ENCODE measurements around the gene PELO. TPM values are rescaled to one million over a fixed set of nuclear protein-coding genes. Genes with fewer than 3 reads are reported as not detected.

Gene PELO
- total RNA-seq, 4 donors from 2014 or later = 20.0 to 37.0 (median 23.3) TPM

- TF ChIP-seq POLR2A (IDR thresholded peaks at IDR 0.05) = no peak
- no peak for TF ChIP-seq CTCF (IDR thresholded peaks at IDR 0.05)
- Histone ChIP-seq H3K4me1 (no peaks in the 10 kb centered on the region), H3K27me3 (no peaks in the 10 kb centered on the region), H3K27ac (no peak overlapping the region), H3K4me3 (replicated peaks in 1 of 3) (no peak overlapping the region), H3K36me3 (no peaks in the 10 kb centered on the region), H3K9me3 (no peaks in the 10 kb centered on the region)
- no peak for DNase-seq
- intact Hi-C loops (cut with DNase I) = no loop called here
Measured at GRCh38 chr5:52749666-52750065, 38.0 kb upstream of the PELO start.

GRCh38 chr5:52751137-52751536, 36.6 kb upstream of the PELO start:
- intact Hi-C loops (cut with DNase I) = no loop called here
- Histone ChIP-seq H3K9me3 (no peaks in the 10 kb centered on the region), H3K36me3 (no peaks in the 10 kb centered on the region), H3K27me3 (no peaks in the 10 kb centered on the region), H3K4me1 (no peaks in the 10 kb centered on the region), H3K4me3 (replicated peaks in 1 of 3) (no peak overlapping the region), H3K27ac (no peak overlapping the region)
- 81 to 100% methylated on average over 1 of the region's 1 CpG for WGBS, 2 donors
- TF ChIP-seq CTCF (IDR thresholded peaks at IDR 0.05) (no peak), POLR2A (IDR thresholded peaks at IDR 0.05) (no peak)
- no peak for DNase-seq

GRCh38 chr5:52754051-52754450, 33.7 kb upstream of the PELO start:
- Histone ChIP-seq H3K4me1 (no peaks in the 10 kb centered on the region), H3K9me3 (no peaks in the 10 kb centered on the region), H3K36me3 (no peaks in the 10 kb centered on the region), H3K27me3 (no peaks in the 10 kb centered on the region), H3K27ac (no peak overlapping the region), H3K4me3 (replicated peaks in 1 of 3) (no peak overlapping the region)
- intact Hi-C loops (cut with DNase I) = no loop called here
- no peak for DNase-seq
- TF ChIP-seq CTCF (IDR thresholded peaks at IDR 0.05) = no peak
- no peak for TF ChIP-seq POLR2A (IDR thresholded peaks at IDR 0.05)
- WGBS, 2 donors = 76 to 88% methylated on average over 2 of the region's 2 CpGs

- 59 to 71% methylated on average over 2 of the region's 2 CpGs for WGBS, 2 donors
- no peaks in the 10 kb centered on the region for H3K4me1 ChIP-seq
- no peak overlapping the region for H3K4me3 ChIP-seq (replicated peaks in 1 of 3)
- no peaks in the 10 kb centered on the region for H3K9me3 ChIP-seq
- no peak for TF ChIP-seq POLR2A (IDR thresholded peaks at IDR 0.05)
- no peak for TF ChIP-seq CTCF (IDR thresholded peaks at IDR 0.05)
- no peaks in the 10 kb centered on the region for H3K27me3 ChIP-seq
- intact Hi-C loops (cut with DNase I) = no loop called here
- DNase-seq = no peak
- no peaks in the 10 kb centered on the region for H3K36me3 ChIP-seq
- no peak overlapping the region for H3K27ac ChIP-seq
Measured at GRCh38 chr5:52757527-52757926, 30.2 kb upstream of the PELO start.

GRCh38 chr5:52758014-52758413, 29.7 kb upstream of the PELO start:
- Histone ChIP-seq H3K9me3 (no peaks in the 10 kb centered on the region), H3K4me3 (replicated peaks in 1 of 3) (no peak overlapping the region), H3K27me3 (no peaks in the 10 kb centered on the region), H3K27ac (no peak overlapping the region), H3K4me1 (no peaks in the 10 kb centered on the region), H3K36me3 (no peaks in the 10 kb centered on the region)
- no peak for TF ChIP-seq CTCF (IDR thresholded peaks at IDR 0.05)
- no peak for TF ChIP-seq POLR2A (IDR thresholded peaks at IDR 0.05)
- DNase-seq = no peak
- intact Hi-C loops (cut with DNase I) = no loop called here
- WGBS, 2 donors = 92 to 96% methylated on average over 5 of the region's 5 CpGs

Measured in thyroid gland (tissue), 4 donors.